Body of pancreas (tissue), 4 donors: Measurements from ENCODE around the gene PCSK1. TPM values are rescaled to one million over a fixed set of nuclear protein-coding genes. Genes with fewer than 3 reads are reported as not detected.
"Not testable (repeated sequence)": the region's sequence is repeated elsewhere in the genome, so short reads cannot be mapped to it uniquely, and the experiment has no call there.

Experiments used
- ATAC-seq: fragments of 150-250 bp; one replicate; pipeline ENCODE4 v1.9.1; 2016
- DNase-seq, 4 donors: peaks; one replicate each; pipeline ENCODE4 v3.0.0-alpha.2; 2019
- H3K27ac ChIP-seq, 4 donors: fragments of 200-600 bp; sonication (generic); 1 replicate in 3 of 4; 2 replicates in 1 of 4; pipeline versions ENCODE4 v1.5.1 to v1.6.1; 2016 to 2019; ENCODE audit warnings: mild to moderate bottlenecking in 1 of 4, mixed read lengths in 1 of 4, moderate library complexity in 1 of 4
- H3K27me3 ChIP-seq, 2 donors: fragments of 200-600 bp; sonication (generic); one replicate each; pipeline ENCODE4 v1.6.0; 2016; ENCODE audit warnings: mild to moderate bottlenecking in 1 of 2
- H3K36me3 ChIP-seq, 2 donors: fragments of 200-600 bp; sonication (generic); replicated peaks in 1 of 2; 2 replicates each; pipeline ENCODE4 v1.5.1; 2016; ENCODE audit warnings: low read depth in 2 of 2; ENCODE audit not compliant: insufficient read depth in 1 of 2
- H3K4me1 ChIP-seq: fragments of 200-600 bp; sonication (generic); one replicate; pipeline ENCODE4 v1.6.0; 2016
- H3K4me3 ChIP-seq, 2 donors: fragments of 200-600 bp; sonication (generic); 1 replicate in 1 of 2; 2 replicates in 1 of 2; pipeline ENCODE4 v1.5.1; 2016 to 2019
- H3K9me3 ChIP-seq, 3 donors: fragments of 200-600 bp; sonication (generic); 1 replicate in 2 of 3; 2 replicates in 1 of 3; pipeline ENCODE4 v1.5.1; 2016
- POLR2A ChIP-seq, 3 donors: fragments of 450-650 bp; IDR thresholded peaks; one replicate each; pipeline ENCODE4 v1.6.1; 2016; ENCODE audit warnings: antibody characterized with exemption in 3 of 3, mild to moderate bottlenecking in 2 of 3
- WGBS, 2 donors: methylation state at CpG; one replicate each; pipeline ENCODE4 v1.1.5; 2017; 5-methylcytosine and 5-hydroxymethylcytosine counted together
- intact Hi-C: fragments of 100-400 bp; cut with DNase I; formaldehyde crosslinking; loops from one replicate; pipeline ENCODE4 v1.15.1; 2023
- total RNA-seq, 2 donors: library from RNA; depleted of rRNA; stranded (reverse); fragments of >200 nt; gene quantifications; one replicate each; pipeline ENCODE4 v1.1.0, GENCODE V29; 2016
- TF ChIP-seq, protein P1 (sequence below), 7 experiments: fragments of 450-650 bp in 4 of 7; fragments of 200-600 bp in 3 of 7; sonication (generic) in 3 of 7; IDR thresholded peaks; one replicate each; pipeline ENCODE4 v1.5.1; 2016 to 2019; ENCODE audit warnings: antibody characterized with exemption in 7 of 7

The PCSK1 gene
- total RNA-seq, 2 donors from 2014 or later: 7.5 to 7.9 TPM

DNA sequence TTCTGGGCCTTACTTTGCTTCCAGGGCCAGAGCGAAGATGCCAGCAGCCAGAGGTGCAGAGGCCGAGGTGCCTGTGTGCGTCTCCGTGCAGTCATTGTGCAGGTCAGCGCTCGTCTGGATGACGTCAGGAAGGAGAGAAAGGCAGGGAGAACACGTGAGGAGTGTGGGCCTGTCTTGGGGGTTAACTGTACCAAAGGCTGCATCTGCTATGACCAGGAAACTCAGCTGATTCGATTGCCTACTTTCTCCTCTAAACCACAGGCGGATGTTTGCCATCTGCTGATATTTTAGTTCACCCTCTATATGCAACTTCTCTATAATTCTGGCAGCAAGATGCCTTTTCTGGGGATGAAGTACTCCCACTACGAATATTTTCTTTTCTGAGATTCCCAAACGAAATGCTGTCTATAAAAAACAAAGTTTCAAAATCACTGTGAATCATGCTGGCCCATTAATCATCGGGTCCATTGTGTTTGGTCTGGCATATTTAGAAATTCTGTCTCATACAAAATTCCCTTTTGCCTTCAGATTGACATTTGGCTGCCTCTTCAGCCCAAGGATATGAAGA, 24.8 kb downstream of the PCSK1 start:
- ATAC-seq: no peak
- H3K4me3 ChIP-seq: no peak overlapping the region
- DNase-seq: no peak
- H3K27ac ChIP-seq: no peak overlapping the region
- intact Hi-C loops: no loop called here
- no peaks in the 10 kb centered on the region for H3K9me3 ChIP-seq
- no peaks in the 10 kb centered on the region for H3K27me3 ChIP-seq
- TF ChIP-seq POLR2A (IDR thresholded peaks at IDR 0.05): no peak
- TF ChIP-seq, protein P1, sequence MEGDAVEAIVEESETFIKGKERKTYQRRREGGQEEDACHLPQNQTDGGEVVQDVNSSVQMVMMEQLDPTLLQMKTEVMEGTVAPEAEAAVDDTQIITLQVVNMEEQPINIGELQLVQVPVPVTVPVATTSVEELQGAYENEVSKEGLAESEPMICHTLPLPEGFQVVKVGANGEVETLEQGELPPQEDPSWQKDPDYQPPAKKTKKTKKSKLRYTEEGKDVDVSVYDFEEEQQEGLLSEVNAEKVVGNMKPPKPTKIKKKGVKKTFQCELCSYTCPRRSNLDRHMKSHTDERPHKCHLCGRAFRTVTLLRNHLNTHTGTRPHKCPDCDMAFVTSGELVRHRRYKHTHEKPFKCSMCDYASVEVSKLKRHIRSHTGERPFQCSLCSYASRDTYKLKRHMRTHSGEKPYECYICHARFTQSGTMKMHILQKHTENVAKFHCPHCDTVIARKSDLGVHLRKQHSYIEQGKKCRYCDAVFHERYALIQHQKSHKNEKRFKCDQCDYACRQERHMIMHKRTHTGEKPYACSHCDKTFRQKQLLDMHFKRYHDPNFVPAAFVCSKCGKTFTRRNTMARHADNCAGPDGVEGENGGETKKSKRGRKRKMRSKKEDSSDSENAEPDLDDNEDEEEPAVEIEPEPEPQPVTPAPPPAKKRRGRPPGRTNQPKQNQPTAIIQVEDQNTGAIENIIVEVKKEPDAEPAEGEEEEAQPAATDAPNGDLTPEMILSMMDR (IDR thresholded peaks at IDR 0.05): no peak
- no peaks in the 10 kb centered on the region for H3K36me3 ChIP-seq
- WGBS, 2 donors: 84 to 85% methylated on average over 13 of the region's 13 CpGs
- no peaks in the 10 kb centered on the region for H3K4me1 ChIP-seq

DNA sequence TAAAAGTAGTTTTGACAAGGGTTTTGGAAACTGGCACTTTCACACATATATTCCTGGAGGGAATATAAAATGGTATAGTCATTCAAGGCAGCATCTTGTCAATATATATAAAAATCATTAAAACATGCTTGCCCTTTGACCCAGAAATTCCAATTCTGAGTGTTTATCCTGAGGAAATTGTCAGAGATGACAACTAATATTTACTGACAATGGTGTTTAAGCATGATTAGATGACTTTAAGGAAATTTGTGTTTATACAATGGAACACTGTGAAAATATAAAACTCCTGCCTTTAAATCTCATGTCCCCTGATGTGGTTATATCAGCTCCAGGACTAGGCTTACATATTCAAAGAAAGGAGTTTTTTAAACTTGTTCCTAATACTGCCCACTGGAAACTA, 25.6 kb downstream of the PCSK1 start:
- TF ChIP-seq POLR2A (IDR thresholded peaks at IDR 0.05): no peak
- TF ChIP-seq, protein P1 (IDR thresholded peaks at IDR 0.05): no peak
- intact Hi-C loops: no loop called here
- H3K27ac ChIP-seq: no peak overlapping the region
- H3K4me3 ChIP-seq: no peak overlapping the region
- no peaks in the 10 kb centered on the region for H3K9me3 ChIP-seq
- DNase-seq (no peak), ATAC-seq (no peak)
- no peaks in the 10 kb centered on the region for H3K27me3 ChIP-seq
- no peaks in the 10 kb centered on the region for H3K4me1 ChIP-seq
- no peaks in the 10 kb centered on the region for H3K36me3 ChIP-seq

DNA sequence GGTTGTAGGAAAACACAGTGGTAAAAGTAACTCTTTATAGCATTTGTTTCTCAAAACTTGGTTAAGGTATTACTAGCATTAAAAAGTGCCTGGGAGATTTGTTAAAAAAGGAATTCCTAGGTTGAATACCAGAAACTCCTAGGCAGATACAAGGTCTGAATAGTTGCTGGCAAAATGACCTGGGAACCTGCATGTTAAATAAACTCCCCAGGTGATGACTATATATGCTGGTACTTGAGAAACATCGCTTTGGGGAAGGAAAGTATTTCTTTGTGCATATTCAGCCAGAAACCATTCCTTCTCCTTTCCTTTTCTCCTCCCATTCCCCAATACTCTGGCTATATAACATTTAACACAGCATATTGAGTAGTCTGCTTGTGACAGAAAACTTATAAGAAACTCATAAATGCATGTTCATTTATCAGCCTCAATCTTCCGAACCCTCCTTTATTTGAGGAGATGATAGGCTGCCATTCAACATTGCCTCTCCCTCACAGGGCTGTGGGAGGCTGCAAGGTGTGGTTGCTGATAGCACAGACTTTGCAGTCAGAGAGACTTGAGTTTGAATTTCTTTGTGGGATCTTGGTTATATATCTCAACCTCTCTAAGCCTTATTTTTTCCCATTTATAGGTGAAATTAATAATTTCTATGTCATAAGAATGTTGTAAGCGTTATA, 28.7 kb downstream of the PCSK1 start:
- H3K4me1 ChIP-seq: no peaks in the 10 kb centered on the region
- TF ChIP-seq, protein P1 (IDR thresholded peaks at IDR 0.05): no peak
- TF ChIP-seq POLR2A (IDR thresholded peaks at IDR 0.05): no peak
- ATAC-seq: no peak
- H3K27me3 ChIP-seq: no peaks in the 10 kb centered on the region
- WGBS, 2 donors: 71 to 75% methylated on average over 3 of the region's 3 CpGs
- DNase-seq: no peak
- H3K36me3 ChIP-seq: no peaks in the 10 kb centered on the region
- H3K9me3 ChIP-seq: no peaks in the 10 kb centered on the region
- intact Hi-C loops: no loop called here
- no peak overlapping the region for H3K4me3 ChIP-seq
- no peak overlapping the region for H3K27ac ChIP-seq

DNA sequence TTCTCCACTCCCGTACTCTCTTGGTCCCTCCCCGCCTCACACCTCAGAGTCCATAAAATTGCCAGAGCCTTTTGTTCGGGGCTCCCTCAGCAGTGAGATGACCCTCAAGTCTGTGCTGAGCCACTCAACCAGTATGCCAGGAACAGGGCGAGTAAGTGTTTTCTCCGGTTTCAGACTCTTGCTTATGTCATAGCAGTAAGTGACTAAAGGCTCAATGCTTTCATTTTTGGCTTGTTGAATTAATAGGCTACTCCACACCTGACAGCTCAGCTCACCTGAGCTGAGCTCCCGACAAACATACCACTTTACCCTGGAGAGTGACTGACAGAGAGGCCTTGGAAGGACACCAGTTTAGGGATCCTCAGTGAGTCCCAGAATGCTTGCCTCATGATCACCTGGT, 30.5 kb downstream of the PCSK1 start:
- Histone ChIP-seq H3K9me3 (no peaks in the 10 kb centered on the region), H3K4me3 (no peak overlapping the region), H3K36me3 (no peaks in the 10 kb centered on the region), H3K4me1 (peaks cover 7% of the 10 kb centered on the region), H3K27ac (no peak overlapping the region), H3K27me3 (no peaks in the 10 kb centered on the region)
- ATAC-seq: no peak
- intact Hi-C loops: no loop called here
- 81 to 86% methylated on average over 6 of the region's 6 CpGs for WGBS, 2 donors
- no peak for DNase-seq
- no peak for TF ChIP-seq POLR2A (IDR thresholded peaks at IDR 0.05)
- TF ChIP-seq, protein P1 (IDR thresholded peaks at IDR 0.05): no peak

DNA sequence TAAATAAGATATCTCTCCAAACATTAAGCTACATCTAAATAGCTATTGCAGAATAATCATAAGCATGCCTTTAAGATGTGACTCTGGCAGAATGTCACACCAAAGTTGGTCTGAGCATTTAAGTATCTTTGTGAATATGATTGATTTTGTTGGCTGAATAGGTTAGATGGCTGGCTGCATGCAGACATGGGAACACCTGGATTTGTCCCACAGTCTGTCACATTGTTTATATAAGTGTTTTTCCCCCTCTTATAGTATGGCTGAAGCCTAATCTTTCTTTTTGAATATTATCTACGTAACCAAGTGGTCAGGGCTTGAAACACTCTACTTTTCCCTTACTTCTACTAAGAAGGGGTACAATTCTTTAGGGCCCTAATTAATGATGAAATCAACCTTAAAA, 36.2 kb downstream of the PCSK1 start:
- Histone ChIP-seq H3K4me3 (no peak overlapping the region), H3K36me3 (no peaks in the 10 kb centered on the region), H3K27ac (peak overlapping the region in 1 of 4 donors; percentile 18), H3K9me3 (no peaks in the 10 kb centered on the region), H3K27me3 (no peaks in the 10 kb centered on the region), H3K4me1 (peaks cover 22% of the 10 kb centered on the region)
- 29 to 55% methylated on average over 1 of the region's 1 CpG for WGBS, 2 donors
- no peak for TF ChIP-seq POLR2A (IDR thresholded peaks at IDR 0.05)
- TF ChIP-seq, protein P1 (IDR thresholded peaks at IDR 0.05): no peak
- ATAC-seq (peak; percentile 86), DNase-seq (peak; percentile 31 to 59 (median 50))
- intact Hi-C loops: no loop called here

DNA sequence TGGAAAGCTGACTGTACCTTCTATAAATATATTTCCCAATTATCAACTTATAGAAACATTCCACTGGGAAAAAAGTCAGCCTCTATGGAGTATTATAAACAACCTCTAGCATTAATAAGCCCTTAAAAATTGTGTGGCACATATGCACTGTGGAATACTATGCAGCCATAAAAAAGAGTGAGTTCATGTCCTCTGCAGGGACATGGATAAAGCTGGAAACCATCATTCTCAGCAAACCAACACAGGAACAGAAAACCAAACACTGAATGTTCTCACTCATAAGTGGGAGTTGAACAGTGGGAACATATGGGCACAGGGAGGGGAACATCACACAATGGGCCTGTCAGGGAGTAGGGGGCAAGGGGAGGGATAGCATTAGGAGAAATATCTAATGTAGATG, 37.8 kb downstream of the PCSK1 start:
- H3K9me3 ChIP-seq, intact Hi-C loops, ATAC-seq, H3K36me3 ChIP-seq, H3K27ac ChIP-seq, H3K27me3 ChIP-seq, H3K4me3 ChIP-seq, DNase-seq: not testable (repeated sequence)
- H3K4me1 ChIP-seq: peaks cover 22% of the 10 kb centered on the region
